H1 (cell line): ENCODE measurements around the gene ATMIN. TPM values are rescaled to one million over a fixed set of nuclear protein-coding genes. Genes with fewer than 3 reads are reported as not detected.

Experiments
- CTCF ChIA-PET: fragments of 300-600 bp; sonication (Branson Sonifier 250); formaldehyde crosslinking; loops from one replicate; lab custom pipeline; 2021; ENCODE audit not compliant: partially characterized antibody; lab: Charles Lee
- POLR2A ChIA-PET: fragments of 300-600 bp; sonication (Branson Sonifier 250); formaldehyde crosslinking; loops from one replicate; lab custom pipeline; 2021; ENCODE audit warnings: inconsistent platforms; ENCODE audit not compliant: partially characterized antibody; lab: Charles Lee
- DNase-seq, 2 experiments: peaks; one replicate each; pipeline versions ENCODE4 v3.0.0 to v3.0.0-alpha.2; 2010 to 2022; ENCODE audit warnings: low spot score in 2 of 2, low read depth in 1 of 2, mixed read lengths in 1 of 2
- FAIRE-seq: peaks from 2 replicates; lab custom pipeline; 2011; peaks lifted over from hg19 to GRCh38; lab: Jason Lieb, UNC
- H2AFZ ChIP-seq: 2 replicates; pipeline ENCODE4 v1.8.1; 2012; ENCODE audit warnings: low read length, inconsistent platforms
- H2AK5ac ChIP-seq: 2 replicates; pipeline ENCODE4 v1.6.1; 2013; ENCODE audit warnings: low read depth, low read length
- H2BK120ac ChIP-seq: replicated peaks from 2 replicates; pipeline ENCODE3; 2013; ENCODE audit warnings: low read depth, low read length, inconsistent platforms
- H2BK12ac ChIP-seq: 2 replicates; pipeline ENCODE4 v1.6.1; 2013; ENCODE audit warnings: low read depth, low read length
- H2BK15ac ChIP-seq: 2 replicates; pipeline ENCODE4 v1.6.1; 2013; ENCODE audit warnings: low read length
- H2BK20ac ChIP-seq: 2 replicates; pipeline ENCODE4 v1.6.1; 2013; ENCODE audit warnings: low read length
- H2BK5ac ChIP-seq: 2 replicates; pipeline ENCODE4 v1.6.1; 2013; ENCODE audit warnings: low read depth, low read length
- H3K14ac ChIP-seq: 2 replicates; pipeline ENCODE4 v1.6.1; 2013; ENCODE audit warnings: inconsistent platforms; ENCODE audit not compliant: insufficient read length
- H3K18ac ChIP-seq: 2 replicates; pipeline ENCODE4 v1.6.1; 2013; ENCODE audit warnings: low read length; ENCODE audit errors: extremely low read depth
- H3K23ac ChIP-seq: 2 replicates; pipeline ENCODE4 v1.6.1; 2013; ENCODE audit warnings: inconsistent platforms; ENCODE audit not compliant: insufficient read length
- H3K23me2 ChIP-seq: 2 replicates; pipeline ENCODE4 v1.6.1; 2013; ENCODE audit warnings: low read depth, low read length
- H3K27ac ChIP-seq: 2 replicates; pipeline ENCODE4 v1.6.1; 2011; ENCODE audit warnings: low read depth, low read length, inconsistent platforms
- H3K27me3 ChIP-seq, 4 experiments: replicated peaks in 1 of 4; 1 replicate in 1 of 4; 2 replicates in 3 of 4; pipeline versions ENCODE4 v1.6.1 to v1.8.1; 2011 to 2013; ENCODE audit warnings: low read length in 3 of 4, mild to moderate bottlenecking in 3 of 4, inconsistent platforms in 2 of 4, mixed read lengths in 2 of 4, moderate library complexity in 1 of 4; ENCODE audit not compliant: control insufficient read depth in 3 of 4, insufficient read depth in 3 of 4; ENCODE audit errors: extremely low read depth in 1 of 4
- H3K36me3 ChIP-seq, 4 experiments: 2 replicates each; pipeline versions ENCODE4 v1.6.1 to v1.8.1; 2011 to 2013; ENCODE audit warnings: mild to moderate bottlenecking in 4 of 4, low read length in 3 of 4, moderate library complexity in 2 of 4, control low read depth in 1 of 4, inconsistent platforms in 1 of 4; ENCODE audit not compliant: insufficient read depth in 4 of 4, control insufficient read depth in 2 of 4
- H3K4ac ChIP-seq: replicated peaks from 2 replicates; pipeline ENCODE3; 2013; ENCODE audit warnings: low read length, low read depth, mixed read lengths, inconsistent platforms; ENCODE audit not compliant: insufficient read length
- H3K4me1 ChIP-seq, 4 experiments: replicated peaks in 1 of 4; 1 replicate in 1 of 4; 2 replicates in 3 of 4; pipeline versions ENCODE4 v1.6.1 to v1.8.1; 2011 to 2013; ENCODE audit warnings: low read length in 3 of 4, inconsistent platforms in 2 of 4, mixed read lengths in 1 of 4; ENCODE audit not compliant: insufficient read depth in 4 of 4, control insufficient read depth in 3 of 4
- H3K4me2 ChIP-seq, 2 experiments: 2 replicates each; pipeline versions ENCODE4 v1.6.1 to v1.8.1; 2011 to 2013; ENCODE audit warnings: low read depth in 2 of 2, low read length in 2 of 2, control low read depth in 1 of 2, inconsistent platforms in 1 of 2, mild to moderate bottlenecking in 1 of 2; ENCODE audit not compliant: insufficient read depth in 1 of 2
- H3K4me3 ChIP-seq, 4 experiments: fragments of 200-600, 300-600 bp in 1 of 4; sonication (generic), shearing (Covaris generic), sonication (Bioruptor Twin) in 1 of 4; 2 replicates each; pipeline versions ENCODE4 v1.5.1 to v1.8.1; 2011 to 2016; ENCODE audit warnings: low read length in 4 of 4, low read depth in 3 of 4, control low read depth in 2 of 4, inconsistent platforms in 2 of 4, mild to moderate bottlenecking in 2 of 4, mixed read lengths in 1 of 4, moderate library complexity in 1 of 4; ENCODE audit not compliant: insufficient read depth in 2 of 4; ENCODE audit errors: extremely low read depth in 1 of 4
- H3K56ac ChIP-seq: replicated peaks from 2 replicates; pipeline ENCODE3; 2013; ENCODE audit warnings: low read depth, mild to moderate bottlenecking, mixed read lengths, low read length, inconsistent platforms; ENCODE audit not compliant: insufficient read length
- H3K79me1 ChIP-seq: 2 replicates; pipeline ENCODE4 v1.6.1; 2013; ENCODE audit warnings: low read depth, low read length, control low read depth
- H3K79me2 ChIP-seq, 2 experiments: 2 replicates each; pipeline versions ENCODE4 v1.6.1 to v1.8.1; 2012 to 2013; ENCODE audit warnings: low read length in 2 of 2, mild to moderate bottlenecking in 2 of 2, inconsistent platforms in 1 of 2; ENCODE audit not compliant: insufficient read depth in 2 of 2, control insufficient read depth in 1 of 2
- H3K9ac ChIP-seq, 4 experiments: replicated peaks in 1 of 4; 1 replicate in 1 of 4; 2 replicates in 3 of 4; pipeline versions ENCODE4 v1.6.1 to v1.8.1; 2011 to 2013; ENCODE audit warnings: low read depth in 3 of 4, low read length in 3 of 4, control low read depth in 2 of 4, mild to moderate bottlenecking in 2 of 4, moderate library complexity in 2 of 4, inconsistent platforms in 1 of 4; ENCODE audit errors: extremely low read depth in 1 of 4
- H3K9me3 ChIP-seq, 2 experiments: 2 replicates each; pipeline versions ENCODE4 v1.6.1 to v1.8.1; 2012 to 2013; ENCODE audit warnings: mild to moderate bottlenecking in 2 of 2, moderate library complexity in 2 of 2, control low read depth in 1 of 2, inconsistent platforms in 1 of 2, low read depth in 1 of 2, low read length in 1 of 2, mixed read lengths in 1 of 2; ENCODE audit not compliant: insufficient read depth in 2 of 2
- H4K20me1 ChIP-seq, 2 experiments: replicated peaks in 1 of 2; 2 replicates each; pipeline versions ENCODE3 to v1.8.1; 2011 to 2013; ENCODE audit warnings: inconsistent platforms in 2 of 2, low read length in 2 of 2, mild to moderate bottlenecking in 1 of 2; ENCODE audit not compliant: insufficient read depth in 2 of 2, control insufficient read depth in 1 of 2
- H4K5ac ChIP-seq: 2 replicates; pipeline ENCODE4 v1.6.1; 2013; ENCODE audit warnings: low read length, low read depth, mixed read lengths, inconsistent platforms; ENCODE audit not compliant: insufficient read length
- H4K8ac ChIP-seq: 2 replicates; pipeline ENCODE4 v1.8.0; 2013; ENCODE audit warnings: mild to moderate bottlenecking, moderate library complexity, low read length, inconsistent platforms; ENCODE audit not compliant: insufficient read depth; ENCODE audit errors: extremely low read depth
- H4K91ac ChIP-seq: replicated peaks from 2 replicates; pipeline ENCODE3; 2013; ENCODE audit warnings: low read length, mixed read lengths, inconsistent platforms; ENCODE audit not compliant: insufficient read length
- TAF1 ChIP-seq: IDR thresholded peaks from 2 replicates; pipeline ENCODE4 v1.6.1; 2011; ENCODE audit warnings: mild to moderate bottlenecking, low read depth, low read length
- TBP ChIP-seq: IDR thresholded peaks from 2 replicates; pipeline ENCODE4 v1.6.1; 2011; ENCODE audit warnings: low read depth, low read length, improper control_type of control experiment
- ZNF274 ChIP-seq: IDR thresholded peaks from 2 replicates; pipeline ENCODE4 v1.7.0; 2012; ENCODE audit warnings: low read length, borderline replicate concordance; ENCODE audit errors: extremely low read depth
- WGBS, 2 experiments: shearing (Covaris generic) in 1 of 2; methylation state at CpG; one replicate each; pipeline versions ENCODE4 v1.1.6 to v1.1.7; 2013 to 2015; ENCODE audit warnings: low lambda C conversion rate in 2 of 2, mixed read lengths in 2 of 2, inconsistent platforms in 1 of 2, low coverage in 1 of 2, missing lambda C conversion rate in 1 of 2; ENCODE audit not compliant: insufficient replicate concordance in 2 of 2, insufficient coverage in 1 of 2, insufficient read length in 1 of 2; ENCODE audit errors: extremely low coverage in 1 of 2, missing lambda C conversion rate in 1 of 2; 5-methylcytosine and 5-hydroxymethylcytosine counted together
- long read RNA-seq, 2 experiments: library from RNA in 1 of 2; library from capped mRNA in 1 of 2; stranded (forward); transcript quantifications; one replicate each; pipeline ENCODE4 v2.0.0, GENCODE V29; 2021; ENCODE audit warnings: inconsistent platforms in 1 of 2
- polyA minus RNA-seq, 3 experiments: library from RNA; depleted of rRNA, polyadenylated mRNA; stranded (reverse); fragments of >200 nt; gene quantifications; 1 replicate in 2 of 3; 2 replicates in 1 of 3; pipeline ENCODE4 v1.2.3, GENCODE V29; 2011
- polyA plus RNA-seq, 7 experiments: library from polyadenylated mRNA; depleted of rRNA in 3 of 7; stranded (reverse) in 5 of 7; unstranded in 2 of 7; fragments of >200 nt in 5 of 7; fragments of 200-250 nt in 2 of 7; gene quantifications; 1 replicate in 5 of 7; 2 replicates in 1 of 7; 4 replicates in 1 of 7; pipeline versions ENCODE4 v1.2.1 to v1.2.3, GENCODE V29; 2011 to 2013; ENCODE audit warnings: missing spikeins in 2 of 7, mixed read lengths in 2 of 7
- total RNA-seq: library from RNA; stranded (reverse); fragmentation: NEBNext Ultra II Directional; extraction: Animal tissue kit (Norgen Biotek cat#: 25700); gene quantifications from 2 replicates; pipeline ENCODE4 v1.2.1, GENCODE V29; 2021

Gene ATMIN, protein sequence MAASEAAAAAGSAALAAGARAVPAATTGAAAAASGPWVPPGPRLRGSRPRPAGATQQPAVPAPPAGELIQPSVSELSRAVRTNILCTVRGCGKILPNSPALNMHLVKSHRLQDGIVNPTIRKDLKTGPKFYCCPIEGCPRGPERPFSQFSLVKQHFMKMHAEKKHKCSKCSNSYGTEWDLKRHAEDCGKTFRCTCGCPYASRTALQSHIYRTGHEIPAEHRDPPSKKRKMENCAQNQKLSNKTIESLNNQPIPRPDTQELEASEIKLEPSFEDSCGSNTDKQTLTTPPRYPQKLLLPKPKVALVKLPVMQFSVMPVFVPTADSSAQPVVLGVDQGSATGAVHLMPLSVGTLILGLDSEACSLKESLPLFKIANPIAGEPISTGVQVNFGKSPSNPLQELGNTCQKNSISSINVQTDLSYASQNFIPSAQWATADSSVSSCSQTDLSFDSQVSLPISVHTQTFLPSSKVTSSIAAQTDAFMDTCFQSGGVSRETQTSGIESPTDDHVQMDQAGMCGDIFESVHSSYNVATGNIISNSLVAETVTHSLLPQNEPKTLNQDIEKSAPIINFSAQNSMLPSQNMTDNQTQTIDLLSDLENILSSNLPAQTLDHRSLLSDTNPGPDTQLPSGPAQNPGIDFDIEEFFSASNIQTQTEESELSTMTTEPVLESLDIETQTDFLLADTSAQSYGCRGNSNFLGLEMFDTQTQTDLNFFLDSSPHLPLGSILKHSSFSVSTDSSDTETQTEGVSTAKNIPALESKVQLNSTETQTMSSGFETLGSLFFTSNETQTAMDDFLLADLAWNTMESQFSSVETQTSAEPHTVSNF
- 55.9 and 59.8 TPM in 2 replicates for total RNA-seq
- 20.2 and 34.8 TPM in 2 replicates for polyA plus RNA-seq (2011; rRNA removed)
- 25.3 TPM for polyA plus RNA-seq (2011; cell fraction: cytosol; rRNA removed)
- polyA plus RNA-seq (2011; cell fraction: nucleus; rRNA removed): 18.3 TPM
- polyA plus RNA-seq (2012, experiment 1 of 2): 27.0 to 40.7 TPM (median 34.3 TPM) in 4 replicates
- polyA plus RNA-seq (2012, experiment 2 of 2): 5.1 TPM
- polyA plus RNA-seq (2013, experiment 1 of 2): 37.1 TPM
- 40.4 TPM for polyA plus RNA-seq (2013, experiment 2 of 2)
- polyA minus RNA-seq (2011; rRNA and poly(A)+ RNA removed): 53.9 and 72.4 TPM in 2 replicates
- 26.3 TPM for polyA minus RNA-seq (2011; cell fraction: cytosol; rRNA and poly(A)+ RNA removed)
- polyA minus RNA-seq (2011; cell fraction: nucleus; rRNA and poly(A)+ RNA removed): 57.4 TPM
- long read RNA-seq, experiment 1, full-length matches to known transcripts: 27 of 75 reads
- long read RNA-seq, experiment 1, partial matches to known transcripts: 4 of 75 reads
- long read RNA-seq, experiment 1, other reads (novel, unspliced or antisense): 44 of 75 reads
- long read RNA-seq, experiment 2, partial matches to known transcripts: 0 of 1 reads
- long read RNA-seq, experiment 2, other reads (novel, unspliced or antisense): 1 of 1 reads

DNA sequence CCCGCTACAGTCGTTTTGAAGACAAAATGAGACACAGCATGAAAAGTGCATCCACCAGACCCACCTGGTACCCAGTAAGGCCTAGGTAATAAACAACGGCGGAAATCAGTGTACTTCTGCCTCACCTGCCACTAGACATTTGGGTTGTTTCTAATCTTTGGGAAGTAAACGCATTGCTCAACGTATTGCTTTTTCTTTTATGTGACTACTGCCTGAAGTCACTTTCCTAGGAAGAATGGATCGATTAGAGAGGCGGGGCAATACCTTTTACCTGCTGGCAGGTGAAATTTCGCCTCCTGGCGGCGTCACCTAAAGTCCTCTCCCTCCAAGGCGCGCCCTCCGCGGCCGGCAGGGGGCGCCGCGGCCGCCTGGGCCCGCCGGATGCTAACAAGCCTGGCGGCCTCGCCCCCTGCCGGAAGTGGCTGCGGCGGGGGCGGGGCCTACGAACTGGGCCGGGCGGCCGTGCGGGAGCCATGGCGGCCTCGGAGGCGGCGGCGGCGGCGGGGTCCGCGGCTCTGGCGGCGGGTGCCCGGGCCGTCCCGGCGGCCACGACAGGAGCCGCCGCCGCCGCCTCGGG lies at the start of gene ATMIN:
TSS of gene ATMIN (plus strand) at position 445 of the 577 bp plus-strand sequence. CDS start at position 474, 29 bp downstream.
- no peak within 1 kb of the TSS for H3K4ac ChIP-seq
- no peak for FAIRE-seq
- no peak within 1 kb of the TSS for H2BK5ac ChIP-seq
- TF ChIP-seq TAF1: peak; percentile 75
- no peak for TF ChIP-seq ZNF274
- TF ChIP-seq TBP: no peak; the same call in 1 of the 2 replicates

More for the DNA sequence above, at the start of gene ATMIN:
- WGBS, 2 experiments: 30% methylated on average over 11 of the region's 54 CpGs; no CpG with 5 or more reads in 1 of the 2 experiments
- peaks cover 0 to 6% of the 10 kb centered on the region in 2 experiments for H4K20me1 ChIP-seq
- H4K91ac ChIP-seq: no peak within 1 kb of the TSS
- ChIA-PET CTCF (interaction anchor here (0.7 to 1.9 kb wide), 15 partner anchors 9 to 154 kb away, joined by 3 to 6 read pairs (median 4); partner anchors contain the start of gene C16orf46), POLR2A (interaction anchor here (0.9 to 4.4 kb wide), 14 partner anchors 11 to 278 kb away, joined by 3 to 35 read pairs (median 4); partner anchors contain the start of genes C16orf46, CENPN and CMC2)
- peaks cover 3 to 4% of the 10 kb centered on the region in 2 experiments; a peak in 2 of 4 replicates for H3K9me3 ChIP-seq
- no peak within 1 kb of the TSS; the same call in 1 of the 2 replicates for H3K18ac ChIP-seq
- H3K4me2 ChIP-seq: peak within 1 kb of the TSS; percentile 90 to 91
- peaks cover 6 to 42% of the 10 kb centered on the region in 2 experiments for H3K79me2 ChIP-seq
- H2BK20ac ChIP-seq: no peak within 1 kb of the TSS
- H4K5ac ChIP-seq: peak within 1 kb of the TSS; percentile 49
- H3K14ac ChIP-seq: no peak within 1 kb of the TSS
- H3K27ac ChIP-seq: peak within 1 kb of the TSS; percentile 80; the same call in 1 of the 2 replicates
- no peak within 1 kb of the TSS for H2BK15ac ChIP-seq
- peak; percentile 80 to 93 for DNase-seq
- H2AFZ ChIP-seq: peak within 1 kb of the TSS; percentile 98
- 0 out of 2 replicates have a peak within 1 kb of the TSS, but pooled peaks have one; percentile 33 for H2AK5ac ChIP-seq
- H3K4me3 ChIP-seq: peak within 1 kb of the TSS; percentile 66 to 90 (median 85)
- peaks cover 2% of the 10 kb centered on the region for H3K23me2 ChIP-seq
- peaks cover 0 to 10% (median under 1%) of the 10 kb centered on the region in 4 experiments; a peak in 3 of 8 replicates for H3K36me3 ChIP-seq
- H3K4me1 ChIP-seq: peaks cover 2 to 6% (median 3%) of the 10 kb centered on the region in 4 experiments; a peak in 5 of 7 replicates
- H2BK120ac ChIP-seq: no peak within 1 kb of the TSS
- no peaks in the 10 kb centered on the region for H3K27me3 ChIP-seq
- H3K23ac ChIP-seq: no peak within 1 kb of the TSS
- H3K56ac ChIP-seq: peak within 1 kb of the TSS; percentile 40
- peak within 1 kb of the TSS; percentile 95 for H4K8ac ChIP-seq
- H3K79me1 ChIP-seq: peaks cover 6% of the 10 kb centered on the region
- H2BK12ac ChIP-seq: no peak within 1 kb of the TSS
- peak within 1 kb of the TSS; percentile 80 to 96 (median 90) for H3K9ac ChIP-seq
